RWPE1 (cell line): Measurements from ENCODE around the gene DMWD.
A peak's percentile ranks its signal among the peaks of the same experiment; 100 is the strongest.

Source experiments
- CTCF ChIA-PET: fragments of 350-600 bp; sonication (Branson Sonifier 250); formaldehyde crosslinking; extraction: SDS; loops from one replicate; lab custom pipeline; 2021; lab: Yijun Ruan, JAX
- POLR2A ChIA-PET: fragments of 400-600 bp; formaldehyde crosslinking; extraction: SDS; loops from one replicate; lab custom pipeline; 2020; ENCODE audit warnings: antibody characterized with exemption; ENCODE audit not compliant: low non-redundant PET; lab: Yijun Ruan, JAX
- DNase-seq: peaks from one replicate; pipeline ENCODE4 v3.0.0; 2012; ENCODE audit warnings: low spot score
- H3K27ac ChIP-seq: fragments of 450-650 bp; 2 replicates; pipeline ENCODE4 v1.5.1; 2017
- CTCF ChIP-seq: fragments of 450-650 bp; conservative IDR thresholded peaks from 2 replicates; pipeline ENCODE4 v1.5.1; 2017; ENCODE audit warnings: low read depth, mild to moderate bottlenecking

Gene DMWD

GRCh38 chr19:45791744-45792469, 738 bp downstream of the DMWD start:
- CTCF ChIA-PET = interaction anchor here (1.0 to 2.0 kb wide), 3 partner anchors 11 to 22 kb away, joined by 3 to 5 read pairs (median 4); partner anchors contain the start of gene SIX5
- peak overlapping the region; percentile 85 for H3K27ac ChIP-seq
- POLR2A ChIA-PET = no interaction called here
- TF ChIP-seq CTCF = no peak
- DNase-seq = no peak

- ChIA-PET CTCF (interaction anchor here (1.0 to 2.0 kb wide), 4 partner anchors 8 to 21 kb away, joined by 3 to 6 read pairs (median 4); partner anchors contain the start of gene SIX5), POLR2A (no interaction called here)
- peak overlapping the region; percentile 85 for H3K27ac ChIP-seq
- no peak for DNase-seq
- no peak for TF ChIP-seq CTCF
Observed at GRCh38 chr19:45790942-45791341, 1.7 kb downstream of the DMWD start.

GRCh38 chr19:45789035-45789786, 3.4 kb downstream of the DMWD start:
- H3K27ac ChIP-seq = peak overlapping the region; percentile 85
- no peak for TF ChIP-seq CTCF
- POLR2A ChIA-PET = no interaction called here
- CTCF ChIA-PET = interaction anchor here (1.4 kb wide), 1 partner anchor 10 kb away, joined by 9 read pairs; no protein-coding TSS in a partner anchor
- DNase-seq = no peak

GRCh38 chr19:45786533-45786894, 6.1 kb downstream of the DMWD start:
- ChIA-PET POLR2A (no interaction called here), CTCF (interaction anchor here (1.2 kb wide), 1 partner anchor 13 kb away, joined by 8 read pairs; no protein-coding TSS in a partner anchor)
- no peak for TF ChIP-seq CTCF
- H3K27ac ChIP-seq = peak overlapping the region; percentile 98
- DNase-seq = no peak

GRCh38 chr19:45785781-45786532, 6.7 kb downstream of the DMWD start:
- ChIA-PET CTCF (interaction anchor here (0.6 kb wide), 1 partner anchor 72 kb away, joined by 5 read pairs; no protein-coding TSS in a partner anchor), POLR2A (no interaction called here)
- no peak for TF ChIP-seq CTCF
- no peak for DNase-seq
- H3K27ac ChIP-seq = peak overlapping the region; percentile 98

GRCh38 chr19:45785097-45785496, 7.5 kb downstream of the DMWD start:
- CTCF ChIA-PET = interaction anchor here (0.6 kb wide), 1 partner anchor 72 kb away, joined by 5 read pairs; no protein-coding TSS in a partner anchor

More at GRCh38 chr19:45785097-45785496, 7.5 kb downstream of the DMWD start:
- no peak for DNase-seq
- H3K27ac ChIP-seq = peak overlapping the region; percentile 98
- no peak for TF ChIP-seq CTCF
- POLR2A ChIA-PET = interaction anchor here (0.6 kb wide), 1 partner anchor 972 kb away, joined by 3 read pairs; no protein-coding TSS in a partner anchor
